Activated T-cell treated with anti-CD3 and anti-CD28 coated beads for 48 hours (primary cell): ENCODE data around the gene MTNR1A.
"Not testable (repeated sequence)": the region's sequence is repeated elsewhere in the genome, so short reads cannot be mapped to it uniquely, and the experiment has no call there.

Experiments used
- DNase-seq: peaks from one replicate; pipeline ENCODE4 v3.0.0-alpha.2; 2020; ENCODE audit warnings: low read depth

The MTNR1A gene

DNA sequence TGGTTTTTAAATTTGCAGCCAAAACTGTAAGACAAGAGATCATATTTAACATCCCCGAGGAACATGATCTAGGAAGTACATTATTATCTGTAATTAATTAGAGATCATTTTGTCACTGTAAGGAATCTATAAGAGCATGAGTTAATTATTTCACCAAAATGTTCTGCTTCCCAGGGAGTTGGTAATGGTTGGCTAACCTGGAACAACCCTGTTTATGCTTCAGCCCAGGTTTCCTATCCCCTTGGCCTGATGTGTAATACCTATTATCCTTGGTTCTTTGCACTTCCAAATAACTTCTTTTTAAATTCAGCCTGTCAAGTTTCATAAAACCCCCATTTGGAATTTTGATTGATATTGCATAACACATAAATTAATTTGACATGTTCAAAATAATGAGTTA lies 6.4 kb upstream of the MTNR1A start:
- no peak for DNase-seq

DNA sequence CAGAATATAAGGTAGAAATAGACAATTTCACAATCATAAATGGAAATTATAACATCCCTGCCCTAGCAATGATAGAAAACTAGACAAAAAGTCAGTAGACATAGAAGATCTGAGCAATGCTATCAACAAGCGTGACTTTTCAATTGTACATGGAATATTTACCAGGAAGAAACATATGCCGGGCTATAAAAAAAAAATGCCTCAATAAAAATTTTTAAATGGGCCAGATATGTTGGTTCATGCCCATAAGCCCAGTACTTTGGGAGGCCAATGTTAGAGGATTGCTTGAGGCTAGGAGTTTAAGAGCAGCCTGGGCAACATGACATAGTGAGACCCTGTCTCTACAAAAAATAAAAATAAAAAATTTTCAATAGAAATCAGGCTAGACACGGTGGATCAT lies 5.3 kb upstream of the MTNR1A start:
- DNase-seq, result no peak

DNA sequence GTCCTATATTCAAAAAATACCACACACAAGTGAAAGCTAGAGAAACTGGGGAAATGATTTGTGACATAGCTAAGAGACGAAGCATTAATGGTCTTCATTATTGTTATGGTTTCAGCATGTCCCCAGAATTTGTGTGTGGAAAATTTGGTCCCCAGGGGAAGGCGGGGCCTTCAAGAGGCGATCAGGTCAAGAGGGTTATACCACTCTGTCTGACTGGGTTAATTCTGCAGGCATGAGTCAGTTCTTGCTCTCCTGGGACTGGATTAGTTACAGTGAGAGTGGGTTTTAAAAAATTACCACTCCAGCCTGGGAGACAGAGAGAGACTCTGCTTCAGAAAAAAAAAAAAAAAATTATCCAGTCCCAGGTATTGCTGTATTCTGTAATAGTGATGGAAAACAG lies 2.1 kb upstream of the MTNR1A start:
- DNase-seq, result no peak

DNA sequence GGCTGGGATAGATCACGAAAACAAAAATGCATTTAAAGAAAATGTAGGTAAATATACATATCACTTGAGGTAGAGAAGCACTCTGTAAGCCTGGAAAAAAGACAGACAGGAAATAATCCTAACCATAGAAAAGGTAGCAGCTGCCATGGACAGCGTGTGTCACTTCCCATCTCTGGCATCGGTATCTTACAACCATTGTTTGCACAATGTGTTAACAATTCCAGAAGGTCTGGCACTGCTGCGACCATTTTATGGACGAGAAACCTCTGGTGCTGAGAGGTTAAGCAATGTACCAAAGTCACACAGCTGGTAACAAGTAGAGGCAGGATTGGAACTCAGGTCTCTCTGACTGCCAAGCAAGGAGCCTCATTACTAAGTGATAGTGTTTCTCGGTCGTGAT lies 1.7 kb upstream of the MTNR1A start:
- no peak for DNase-seq

DNA sequence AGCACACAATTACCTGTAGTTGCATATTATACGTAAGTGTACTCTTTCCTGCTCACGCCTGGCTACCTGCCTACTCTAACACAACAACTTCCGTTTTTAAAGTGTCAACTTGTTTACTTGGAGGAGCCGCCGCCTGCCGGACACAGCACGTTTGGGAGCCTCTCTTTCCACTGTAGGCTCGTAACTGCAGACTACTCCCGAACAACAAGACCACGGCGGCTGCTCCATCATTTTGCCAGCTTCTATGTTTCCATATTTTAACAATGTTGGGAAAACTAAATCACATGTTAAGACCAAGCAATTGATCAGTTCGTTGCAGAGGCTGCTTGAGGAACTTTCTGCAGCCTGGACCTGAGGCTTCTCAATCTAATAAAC lies 841 bp downstream of the MTNR1A start:
- DNase-seq, result no peak

DNA sequence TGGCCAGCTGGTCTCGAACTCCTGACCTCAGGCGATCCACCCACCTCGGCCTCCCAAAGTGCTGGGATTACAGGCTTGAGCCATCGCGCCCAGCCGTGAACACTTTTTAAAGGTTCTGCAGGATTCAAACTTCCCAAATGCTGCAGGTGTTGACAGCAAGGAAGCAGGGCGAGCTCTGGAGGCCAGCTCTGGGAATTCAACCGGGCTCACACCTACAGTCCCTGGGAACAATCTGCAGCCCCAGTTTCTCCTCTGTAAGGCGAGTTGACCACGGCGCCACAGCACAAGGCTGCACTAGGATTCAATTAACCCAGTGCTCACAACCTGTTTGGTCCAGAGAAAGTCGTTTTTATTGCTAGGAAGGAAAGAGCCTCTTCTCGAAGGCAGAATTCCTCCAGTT lies 1.6 kb downstream of the MTNR1A start:
- no peak for DNase-seq

DNA sequence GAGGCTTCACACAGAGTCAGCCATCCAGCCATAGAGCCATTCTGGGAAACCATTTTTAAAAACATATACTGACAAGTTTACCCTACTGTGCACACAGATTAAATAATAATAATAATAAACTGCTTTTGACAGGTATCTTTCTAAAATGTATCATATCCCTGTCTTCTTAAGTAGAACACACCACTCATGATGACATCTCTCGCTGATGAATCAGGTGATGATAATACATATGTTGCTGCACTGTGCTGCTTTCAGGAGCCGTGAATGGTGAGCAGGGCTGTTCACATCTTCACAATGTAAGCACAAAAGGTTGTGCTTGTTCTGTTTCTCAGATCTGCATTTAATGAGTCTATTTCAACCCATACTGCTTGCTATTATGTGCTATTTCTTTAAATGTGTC lies 3.5 kb downstream of the MTNR1A start:
- no peak for DNase-seq

DNA sequence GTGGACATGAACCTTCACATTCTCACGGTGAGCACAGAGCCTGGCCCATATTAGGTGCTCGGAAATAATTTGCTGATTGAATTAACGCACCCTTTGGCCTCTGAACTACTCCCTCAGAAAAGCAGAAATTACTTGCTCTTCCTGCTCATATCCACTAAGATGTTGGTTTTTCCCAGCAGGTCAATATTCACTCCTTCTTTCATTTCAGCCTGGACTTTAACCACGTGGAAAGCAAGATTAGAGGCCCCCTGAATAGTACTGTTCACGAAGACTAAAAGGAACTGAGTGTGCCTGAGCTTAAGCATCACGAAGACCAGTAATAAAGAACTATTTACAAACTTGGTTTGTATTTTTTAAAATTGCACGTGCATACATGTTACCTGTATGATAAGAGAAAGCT lies 9.9 kb downstream of the MTNR1A start:
- no peak for DNase-seq

DNA sequence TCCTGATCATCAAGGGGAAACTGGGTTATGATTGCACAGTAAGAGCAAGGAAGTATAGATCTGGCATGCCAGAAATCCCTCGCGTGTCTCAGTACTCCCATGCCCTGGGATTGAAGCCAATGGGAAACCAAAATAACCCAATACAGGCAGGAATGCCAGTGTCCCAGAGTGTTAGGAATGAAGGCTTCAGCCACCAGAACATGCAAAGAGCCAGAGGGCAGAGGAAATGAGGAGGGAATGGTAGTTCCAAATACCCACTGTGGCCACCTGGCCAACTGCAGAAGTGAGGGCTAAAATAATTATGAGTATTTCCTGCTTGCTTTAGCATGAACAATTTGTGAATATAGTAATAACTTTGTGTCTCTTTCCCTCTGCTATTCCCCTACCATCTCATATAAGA lies 12.2 kb downstream of the MTNR1A start:
- DNase-seq, result no peak

DNA sequence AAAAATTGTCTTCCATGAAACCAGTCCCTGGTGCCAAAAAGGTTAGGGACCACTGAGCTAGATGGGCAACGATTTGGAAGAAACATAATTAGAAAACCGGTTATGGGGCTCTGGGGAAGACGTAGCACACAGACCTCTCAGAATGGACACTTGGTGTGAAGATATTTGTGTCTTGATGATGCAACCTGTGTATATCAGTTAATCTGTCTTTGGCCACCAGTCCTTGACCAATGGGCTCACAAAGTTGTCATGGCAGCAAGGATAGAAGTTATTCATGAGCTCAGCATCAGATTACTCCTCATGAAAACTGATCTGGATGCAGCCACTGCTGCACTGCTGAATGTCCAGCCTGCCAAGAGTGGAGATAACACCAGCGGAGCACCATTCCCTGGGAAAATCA lies 13.6 kb downstream of the MTNR1A start:
- DNase-seq, result no peak

DNA sequence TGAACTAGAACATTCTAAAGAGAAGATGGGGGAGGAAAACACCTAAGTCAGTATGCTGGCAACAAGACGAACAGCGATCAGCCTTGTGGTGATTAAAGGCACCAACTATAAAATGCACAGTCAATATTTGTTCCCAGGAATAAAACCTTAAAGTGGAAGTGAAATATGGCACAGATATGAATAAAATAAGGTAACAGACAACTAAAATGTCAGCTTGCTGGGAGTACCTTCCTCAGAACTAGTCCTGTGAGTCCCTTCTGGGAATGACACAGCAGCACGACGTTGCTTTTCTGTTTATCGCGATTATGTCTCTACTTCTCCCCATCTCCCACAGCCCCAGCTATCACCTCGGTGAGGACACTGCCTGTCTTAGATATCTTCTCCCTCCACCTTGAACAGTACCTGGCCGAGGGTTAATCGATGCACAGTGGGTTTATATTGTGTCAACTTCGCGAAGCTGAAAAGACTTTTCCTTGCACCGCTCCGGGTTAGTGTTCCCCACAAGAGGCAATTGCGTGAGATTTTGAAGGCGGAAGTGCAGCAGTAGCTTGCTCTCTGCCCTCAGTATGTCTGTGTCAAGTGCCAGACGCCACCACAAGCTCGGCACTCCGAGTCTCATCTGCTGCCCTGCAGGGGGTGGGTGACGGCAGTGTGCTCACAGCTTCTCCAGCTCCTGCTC lies 17.4 kb downstream of the MTNR1A start:
- no peak for DNase-seq

DNA sequence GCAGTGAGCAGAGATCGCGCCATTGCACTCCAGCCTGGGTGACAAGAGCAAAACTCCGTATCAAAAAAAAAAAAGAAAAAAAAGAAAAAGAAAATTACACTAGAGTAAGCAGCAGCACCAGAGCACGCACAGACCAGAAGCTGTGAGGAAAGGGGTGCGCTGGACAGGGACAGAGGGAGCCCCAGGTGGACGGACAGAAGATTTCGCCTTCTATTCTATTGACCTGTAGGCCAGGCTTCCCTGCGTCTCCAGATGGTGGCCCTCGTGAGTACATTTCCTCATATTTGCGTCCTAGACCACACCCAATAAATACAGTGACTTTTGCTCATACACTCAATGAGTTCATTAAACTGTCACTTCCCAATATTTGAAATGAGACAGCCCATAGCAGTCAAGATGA lies 19.1 kb downstream of the MTNR1A start:
- no peak for DNase-seq

DNA sequence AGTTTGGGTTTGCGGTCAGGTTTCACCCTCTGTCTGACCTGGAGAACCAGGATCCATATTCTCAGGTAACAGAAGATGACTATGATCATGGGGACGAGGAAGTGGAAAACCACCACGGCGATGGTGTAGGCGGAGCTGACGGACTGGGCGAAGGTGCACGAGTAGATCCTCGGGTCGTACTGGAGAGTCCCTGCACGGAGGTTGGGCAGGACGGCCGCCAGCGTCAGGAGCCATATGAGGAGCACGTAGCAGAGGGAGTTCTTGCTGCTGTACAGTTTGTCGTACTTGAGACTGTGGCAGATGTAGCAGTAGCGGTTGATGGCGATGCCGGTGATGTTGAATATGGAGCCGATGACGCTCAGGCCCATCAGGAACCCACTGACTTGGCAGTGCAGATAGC lies 21.3 kb downstream of the MTNR1A start:
- DNase-seq, result no peak

DNA sequence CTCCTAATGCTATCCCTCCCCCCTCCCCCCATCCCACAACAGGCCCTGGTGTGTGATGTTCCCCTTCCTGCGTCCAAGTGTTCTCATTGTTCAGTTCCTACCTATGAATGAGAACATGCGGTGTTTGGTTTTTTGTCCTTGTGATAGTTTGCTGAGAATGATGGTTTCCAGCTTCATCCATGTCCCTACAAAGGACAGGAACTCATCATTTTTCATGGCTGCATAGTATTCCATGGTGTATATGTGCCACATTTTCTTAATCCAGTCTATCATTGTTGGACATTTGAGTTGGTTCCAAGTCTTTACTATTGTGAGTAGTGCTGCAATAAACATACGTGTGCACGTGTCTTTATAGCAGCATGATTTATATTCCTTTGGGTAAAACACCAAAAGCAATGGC lies 31.4 kb downstream of the MTNR1A start:
- not testable (repeated sequence) for DNase-seq

DNA sequence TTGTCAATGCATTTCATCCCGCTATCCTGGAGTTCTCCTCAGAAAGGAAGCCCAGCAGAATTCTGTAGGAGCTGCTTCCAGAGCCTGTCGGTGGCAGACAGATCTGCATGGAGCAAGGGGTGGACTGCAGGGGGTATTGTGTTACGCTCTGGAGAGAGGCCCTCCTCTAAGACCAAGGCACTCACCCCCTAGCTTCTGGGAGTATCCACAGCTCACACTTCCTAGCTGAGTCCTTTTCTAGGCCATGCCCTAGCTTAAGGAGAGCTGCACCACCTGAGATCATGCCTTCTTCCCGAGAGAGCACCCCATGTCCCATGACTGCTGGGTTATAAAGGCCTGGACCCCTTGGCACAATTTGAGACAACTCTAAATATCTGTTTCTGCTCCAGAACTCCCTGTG lies 39.1 kb downstream of the MTNR1A start:
- no peak for DNase-seq

DNA sequence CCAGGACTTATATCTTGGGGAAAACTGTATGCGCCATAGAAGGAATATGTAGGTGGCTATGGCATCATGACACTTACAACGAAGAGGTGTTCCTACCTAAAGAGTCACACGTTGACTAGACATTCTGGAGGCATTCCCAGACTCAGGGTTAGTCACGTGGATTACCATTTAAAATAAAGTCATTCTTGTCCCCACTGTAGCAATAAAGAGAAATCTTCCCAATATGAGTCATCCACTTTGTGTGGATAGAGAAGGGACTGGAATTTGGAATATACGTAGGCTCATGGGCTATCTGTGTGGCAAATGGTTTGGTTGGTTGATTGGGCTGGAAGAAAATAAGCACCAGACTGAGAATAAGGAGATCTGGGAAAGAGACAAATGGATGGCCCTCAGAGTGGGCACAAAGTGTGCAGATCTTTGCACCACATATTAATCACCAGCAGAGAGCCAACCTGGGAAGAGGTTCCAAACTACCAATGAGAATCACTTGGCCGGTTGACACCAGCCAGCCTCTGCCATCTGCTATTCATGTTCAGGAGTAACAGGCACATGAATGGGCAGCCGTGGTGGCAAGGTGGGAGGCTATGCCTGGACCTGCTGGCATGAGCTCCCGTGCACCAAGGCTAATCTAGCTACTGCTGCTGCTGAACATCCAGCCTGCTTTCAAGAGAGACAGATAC lies 41.0 kb downstream of the MTNR1A start:
- DNase-seq, result no peak

DNA sequence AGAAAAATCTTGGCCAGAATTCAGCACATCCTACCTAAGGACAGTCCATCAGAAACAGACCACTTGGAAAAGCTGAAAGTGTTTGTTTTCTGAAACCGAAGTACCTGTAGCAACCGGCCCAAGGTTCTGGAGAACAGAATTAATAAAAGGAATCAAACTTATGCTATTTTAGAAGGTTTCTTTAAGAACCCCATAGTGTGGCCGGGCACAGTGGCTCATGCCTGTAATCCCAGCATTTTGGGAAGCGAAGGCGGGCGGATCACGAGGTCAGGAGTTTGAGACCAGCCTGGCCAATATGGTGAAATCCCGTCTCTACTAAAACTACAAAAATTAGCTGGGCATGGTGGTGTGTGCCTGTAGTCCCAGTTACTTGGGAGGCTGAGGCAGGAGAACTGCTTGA lies 50.6 kb downstream of the MTNR1A start:
- DNase-seq, result not testable (repeated sequence)

DNA sequence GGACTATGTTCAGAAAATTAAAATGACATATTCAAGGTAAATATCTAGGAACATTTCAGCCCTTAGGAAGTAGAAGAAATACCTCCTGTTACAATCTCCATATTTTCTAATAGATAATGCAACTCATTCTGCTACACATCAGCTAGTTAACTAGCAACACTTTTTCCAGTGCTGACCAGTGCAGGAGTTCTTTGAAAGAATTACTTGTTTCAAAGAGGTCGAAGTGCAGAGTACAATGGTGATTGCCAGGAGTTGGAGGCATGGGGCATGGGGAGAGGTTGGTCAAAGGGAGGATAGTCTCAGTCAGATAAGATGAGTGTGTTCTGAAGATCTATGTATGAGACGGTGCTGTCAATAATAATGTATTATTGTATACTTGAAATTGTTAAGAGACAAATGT lies 53.1 kb downstream of the MTNR1A start:
- no peak for DNase-seq

DNA sequence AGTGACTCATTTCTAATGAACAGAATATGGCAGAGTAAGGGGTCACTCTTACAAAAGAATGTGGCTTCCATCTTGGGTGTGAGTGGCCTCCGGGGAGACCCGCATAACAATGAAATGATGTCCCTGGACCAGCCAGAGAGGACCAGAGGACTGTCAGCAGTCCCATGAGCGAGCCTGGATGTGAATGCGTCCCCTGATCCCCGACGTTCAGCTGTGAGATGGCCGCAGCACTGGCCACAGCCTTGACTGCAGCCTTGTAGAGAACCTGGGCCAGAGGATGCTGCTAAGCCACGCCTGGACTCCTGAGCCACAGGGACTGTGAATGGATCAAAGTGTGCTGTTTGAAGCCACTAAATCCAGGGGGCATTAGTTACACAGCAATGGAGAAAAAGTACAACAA lies 53.8 kb downstream of the MTNR1A start:
- no peak for DNase-seq

DNA sequence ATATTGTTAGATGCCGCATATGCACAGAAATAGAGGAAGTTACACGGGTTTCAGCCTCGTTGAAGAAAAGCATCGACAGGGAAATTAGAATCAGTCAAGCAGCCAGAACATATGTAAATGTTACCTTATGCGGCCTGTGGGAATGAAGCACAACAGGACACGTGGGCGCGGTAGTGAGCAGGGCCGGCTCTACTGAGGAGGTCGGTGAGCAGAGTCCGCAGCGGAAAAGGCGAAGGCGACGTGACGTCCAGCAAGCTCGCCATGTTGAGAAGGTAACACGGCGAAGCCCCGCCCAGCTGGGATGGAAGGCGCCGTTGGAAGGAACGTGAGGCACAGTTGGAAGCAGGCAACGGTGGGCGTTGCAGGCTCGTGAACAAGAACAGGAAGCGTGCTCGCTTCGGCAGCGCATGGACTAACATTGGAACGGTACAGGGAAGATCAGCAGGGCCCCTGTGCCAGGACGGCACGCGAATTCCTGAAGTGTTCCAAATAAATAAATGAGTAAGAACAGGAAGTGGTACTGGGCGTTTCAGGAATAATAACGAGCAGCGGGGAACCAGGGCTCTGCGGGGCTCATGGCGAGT lies 54.6 kb downstream of the MTNR1A start:
- no peak for DNase-seq

DNA sequence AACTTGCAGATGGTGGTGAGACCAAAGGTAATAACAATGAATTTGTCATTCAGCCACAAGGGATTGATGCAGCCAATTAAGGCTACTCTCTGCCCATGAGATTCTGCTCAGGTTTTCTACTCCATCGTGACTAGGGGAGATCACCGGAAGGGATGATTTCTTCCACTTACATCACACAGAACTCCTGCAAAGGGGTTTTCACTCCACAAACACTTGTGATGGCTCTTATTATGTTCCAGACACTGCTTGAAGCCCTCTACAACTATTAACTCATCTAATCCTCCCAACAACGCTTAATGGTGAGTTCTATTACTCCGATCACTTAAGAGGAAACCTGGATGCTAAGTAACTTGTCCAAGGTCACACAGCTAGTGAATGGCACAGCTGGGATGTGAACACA lies 55.9 kb downstream of the MTNR1A start:
- DNase-seq, result no peak

DNA sequence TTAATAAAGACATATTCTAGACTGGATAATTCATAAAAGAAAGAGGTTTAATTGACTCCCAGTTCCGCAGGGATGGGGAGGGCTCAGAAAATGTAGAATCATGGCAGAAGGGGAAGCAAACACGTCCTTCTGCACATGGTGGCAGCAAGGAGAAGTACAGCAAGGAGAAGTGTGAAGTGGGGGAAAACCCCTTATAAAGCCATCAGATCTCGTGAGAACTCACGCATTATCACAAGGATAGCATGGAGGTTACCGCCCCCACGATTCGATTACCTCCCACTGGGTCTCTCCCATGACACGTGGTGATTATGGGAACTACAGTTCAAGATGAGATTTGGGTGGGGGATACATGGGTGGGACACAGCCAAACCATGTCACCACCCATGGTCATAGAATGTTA lies 58.3 kb downstream of the MTNR1A start:
- DNase-seq, result no peak

DNA sequence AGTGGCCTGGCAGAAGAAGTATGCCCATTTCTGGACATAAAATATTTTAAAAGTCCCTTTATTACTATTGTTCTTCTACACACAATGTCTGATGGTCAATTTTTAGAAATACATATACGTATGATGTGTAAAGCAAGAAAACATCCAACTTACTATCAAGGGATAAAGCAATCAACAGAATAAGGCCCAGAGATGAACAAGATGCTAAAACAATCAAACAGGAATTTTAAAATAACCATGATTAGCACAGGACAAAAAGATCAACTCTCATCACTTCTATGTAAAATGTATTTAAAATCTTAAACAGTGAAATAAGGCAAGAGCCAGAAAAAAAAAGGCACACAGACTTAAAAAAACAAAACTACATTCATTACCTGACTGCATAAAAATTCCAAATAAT lies 60.9 kb downstream of the MTNR1A start:
- DNase-seq, result no peak

DNA sequence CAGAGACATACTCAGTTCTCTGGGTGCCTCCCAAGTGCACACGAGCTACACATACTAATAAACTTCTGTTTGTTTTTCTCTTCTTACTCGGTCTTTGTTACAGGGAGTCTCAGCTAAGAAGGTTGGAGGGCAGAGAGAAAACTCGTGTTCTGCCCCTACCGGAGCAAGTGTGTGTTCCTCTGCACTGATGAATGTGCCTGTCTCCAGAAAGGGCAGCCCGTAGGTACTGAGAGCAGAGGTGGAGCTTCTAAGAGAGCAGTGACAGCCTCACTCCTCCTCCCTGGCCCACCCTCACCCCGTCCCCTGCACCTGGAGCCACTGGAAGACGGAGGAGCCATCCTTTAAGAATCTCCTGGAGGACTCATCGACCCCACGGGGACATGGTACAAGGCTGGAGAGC lies 67.6 kb downstream of the MTNR1A start:
- no peak for DNase-seq
